IMR-90 (cell line): ENCODE measurements around the gene COL11A2.

Experiments
- POLR2A ChIP-seq: IDR thresholded peaks from 2 replicates; pipeline ENCODE4 v1.6.1; 2012; ENCODE audit warnings: mild to moderate bottlenecking, low read depth, low read length
- RFX5 ChIP-seq: IDR thresholded peaks from 2 replicates; pipeline ENCODE4 v1.8.0; 2012; ENCODE audit warnings: low read depth, mild to moderate bottlenecking, low read length, moderate library complexity
- TF ChIP-seq, protein P1 (sequence below): conservative IDR thresholded peaks from 2 replicates; pipeline ENCODE4 v1.5.1; 2012; ENCODE audit warnings: mild to moderate bottlenecking, low read depth, low read length, improper control_type of control experiment

DNA sequence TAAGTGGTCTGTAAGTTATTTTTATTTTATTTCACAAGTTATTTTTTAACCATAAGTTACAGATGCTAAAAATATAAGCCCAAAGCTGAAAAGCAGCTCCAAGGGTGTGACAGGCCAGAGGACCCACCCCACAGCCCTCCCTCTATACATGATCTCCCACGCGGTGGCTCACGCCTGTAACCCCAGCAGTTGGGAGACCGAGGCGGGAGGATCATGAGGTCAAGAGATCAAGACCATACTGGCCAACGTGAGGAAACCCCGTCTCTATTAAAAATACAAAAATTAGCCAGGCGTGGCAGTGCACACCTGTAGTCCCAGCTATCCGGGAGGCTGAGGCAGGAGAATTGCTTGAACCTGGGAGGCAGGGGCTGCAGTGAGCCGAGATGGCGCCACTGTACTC is 32.2 kb downstream of the COL11A2 start:
- TF ChIP-seq, protein P1, sequence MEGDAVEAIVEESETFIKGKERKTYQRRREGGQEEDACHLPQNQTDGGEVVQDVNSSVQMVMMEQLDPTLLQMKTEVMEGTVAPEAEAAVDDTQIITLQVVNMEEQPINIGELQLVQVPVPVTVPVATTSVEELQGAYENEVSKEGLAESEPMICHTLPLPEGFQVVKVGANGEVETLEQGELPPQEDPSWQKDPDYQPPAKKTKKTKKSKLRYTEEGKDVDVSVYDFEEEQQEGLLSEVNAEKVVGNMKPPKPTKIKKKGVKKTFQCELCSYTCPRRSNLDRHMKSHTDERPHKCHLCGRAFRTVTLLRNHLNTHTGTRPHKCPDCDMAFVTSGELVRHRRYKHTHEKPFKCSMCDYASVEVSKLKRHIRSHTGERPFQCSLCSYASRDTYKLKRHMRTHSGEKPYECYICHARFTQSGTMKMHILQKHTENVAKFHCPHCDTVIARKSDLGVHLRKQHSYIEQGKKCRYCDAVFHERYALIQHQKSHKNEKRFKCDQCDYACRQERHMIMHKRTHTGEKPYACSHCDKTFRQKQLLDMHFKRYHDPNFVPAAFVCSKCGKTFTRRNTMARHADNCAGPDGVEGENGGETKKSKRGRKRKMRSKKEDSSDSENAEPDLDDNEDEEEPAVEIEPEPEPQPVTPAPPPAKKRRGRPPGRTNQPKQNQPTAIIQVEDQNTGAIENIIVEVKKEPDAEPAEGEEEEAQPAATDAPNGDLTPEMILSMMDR, result no peak
- TF ChIP-seq POLR2A (no peak), RFX5 (no peak)
